ENCODE measurements around the gene TMX2.

DNA sequence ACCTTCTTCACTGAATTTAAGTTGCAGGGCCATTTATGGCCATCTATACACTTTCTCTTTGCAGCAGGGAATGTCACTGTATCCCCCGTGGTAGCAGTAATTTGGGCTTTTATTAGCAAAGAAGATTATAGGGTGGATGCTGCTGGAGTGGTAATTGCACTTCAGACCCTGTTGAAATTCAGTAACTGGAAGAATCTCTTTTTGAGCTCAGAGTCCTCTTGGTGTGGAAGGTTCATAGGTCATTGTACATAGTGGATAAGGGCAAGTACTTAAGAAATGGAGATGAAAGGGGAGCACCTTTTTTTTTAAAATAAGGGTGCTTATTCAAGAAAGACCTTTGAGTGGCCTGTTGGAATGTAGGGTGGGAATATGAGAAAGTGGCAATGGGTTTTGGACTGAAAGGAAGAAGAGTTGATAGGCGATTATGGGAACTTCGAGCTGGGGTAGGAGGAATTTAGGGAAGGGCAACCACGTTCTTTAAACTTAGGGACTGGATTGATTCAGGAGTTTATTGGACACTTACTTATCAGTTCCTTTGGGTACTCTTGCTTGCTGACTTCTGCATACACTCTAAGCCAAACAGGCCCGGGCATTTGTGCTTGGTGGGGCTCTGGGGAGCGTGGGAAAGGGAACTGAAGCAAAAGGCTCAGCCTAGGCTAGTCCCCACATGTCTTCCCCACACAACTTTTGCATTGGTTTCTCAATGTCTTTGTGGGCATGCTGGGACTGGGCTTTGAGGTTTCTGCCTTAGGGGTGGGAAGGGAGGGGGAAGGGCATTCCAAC, 75.7 kb downstream of the TMX2 start:
- TF ChIP-seq, protein P1, sequence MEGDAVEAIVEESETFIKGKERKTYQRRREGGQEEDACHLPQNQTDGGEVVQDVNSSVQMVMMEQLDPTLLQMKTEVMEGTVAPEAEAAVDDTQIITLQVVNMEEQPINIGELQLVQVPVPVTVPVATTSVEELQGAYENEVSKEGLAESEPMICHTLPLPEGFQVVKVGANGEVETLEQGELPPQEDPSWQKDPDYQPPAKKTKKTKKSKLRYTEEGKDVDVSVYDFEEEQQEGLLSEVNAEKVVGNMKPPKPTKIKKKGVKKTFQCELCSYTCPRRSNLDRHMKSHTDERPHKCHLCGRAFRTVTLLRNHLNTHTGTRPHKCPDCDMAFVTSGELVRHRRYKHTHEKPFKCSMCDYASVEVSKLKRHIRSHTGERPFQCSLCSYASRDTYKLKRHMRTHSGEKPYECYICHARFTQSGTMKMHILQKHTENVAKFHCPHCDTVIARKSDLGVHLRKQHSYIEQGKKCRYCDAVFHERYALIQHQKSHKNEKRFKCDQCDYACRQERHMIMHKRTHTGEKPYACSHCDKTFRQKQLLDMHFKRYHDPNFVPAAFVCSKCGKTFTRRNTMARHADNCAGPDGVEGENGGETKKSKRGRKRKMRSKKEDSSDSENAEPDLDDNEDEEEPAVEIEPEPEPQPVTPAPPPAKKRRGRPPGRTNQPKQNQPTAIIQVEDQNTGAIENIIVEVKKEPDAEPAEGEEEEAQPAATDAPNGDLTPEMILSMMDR (IDR thresholded peaks at IDR 0.05): no peak
- no peak for TF ChIP-seq EP300 (IDR thresholded peaks at IDR 0.05)
- no peak for TF ChIP-seq POLR2AphosphoS5 (IDR thresholded peaks at IDR 0.05)
- TF ChIP-seq POLR2A (IDR thresholded peaks at IDR 0.05): no peak

Data from gastroesophageal sphincter (tissue), 3 donors.